Pancreas (tissue), 10 donors: ENCODE data around the gene ARHGAP12. TPM values are rescaled to one million over a fixed set of nuclear protein-coding genes. Genes with fewer than 3 reads are reported as not detected.

Experiments used
- ATAC-seq, 4 donors: fragments of 200-7000 bp; cut with Tn5 transposase; one replicate each; pipeline versions ENCODE4 v1.8.0 to v1.9.1; 2020; ENCODE audit warnings: mild to moderate bottlenecking in 4 of 4, moderate library complexity in 4 of 4
- DNase-seq, 6 donors: peaks; one replicate each; pipeline ENCODE4 v3.0.0-alpha.2; 2020
- FAIRE-seq: peaks from 2 replicates; lab custom pipeline; 2012; peaks lifted over from hg19 to GRCh38; lab: Jason Lieb, UNC
- H3K27ac ChIP-seq, 4 donors: fragments of 200-600 bp; sonication (generic); 1 replicate in 3 of 4; 2 replicates in 1 of 4; pipeline versions ENCODE4 v1.5.0 to v1.8.0; 2020
- H3K27me3 ChIP-seq, 4 donors: fragments of 200-600 bp; one replicate each; pipeline ENCODE4 v1.8.0; 2021
- H3K36me3 ChIP-seq, 3 donors: fragments of 200-600 bp; sonication (generic) in 1 of 3; one replicate each; pipeline versions ENCODE4 v1.5.0 to v1.8.0; 2020 to 2021
- H3K4me1 ChIP-seq, 3 donors: fragments of 200-600 bp; one replicate each; pipeline ENCODE4 v1.8.0; 2021
- H3K4me3 ChIP-seq, 4 donors: fragments of 200-600 bp; sonication (generic) in 2 of 4; one replicate each; pipeline versions ENCODE4 v1.5.0 to v1.8.0; 2020 to 2021
- H3K9me3 ChIP-seq, 4 donors: fragments of 200-600 bp; one replicate each; pipeline ENCODE4 v1.8.0; 2021
- CTCF ChIP-seq, 4 donors: fragments of 200-600 bp; sonication (generic) in 3 of 4; IDR thresholded peaks; one replicate each; pipeline versions ENCODE4 v1.5.0 to v1.8.0; 2021; ENCODE audit warnings: antibody characterized with exemption in 4 of 4
- WGBS, 2 donors: extraction: QIAGEN DNeasy Blood & Tissue Kit; methylation state at CpG; one replicate each; pipeline ENCODE4 v1.1.7; 2013; 5-methylcytosine and 5-hydroxymethylcytosine counted together
- intact Hi-C, 3 donors: fragments of 100-400 bp; cut with DNase I; formaldehyde crosslinking; loops; one replicate each; pipeline versions ENCODE4 v1.11.1 to v1.14.2; 2022
- polyA plus RNA-seq, 2 donors: library from polyadenylated mRNA; stranded (reverse); fragments of 200-250 nt; gene quantifications; one replicate each; pipeline ENCODE4 v1.2.3, GENCODE V29; 2013
- total RNA-seq, 6 donors: library from RNA; stranded (reverse); fragmentation: NEBNext Ultra II Directional in 4 of 6; extraction: Animal tissue kit (Norgen Biotek cat#: 25700) in 4 of 6; gene quantifications; one replicate each; pipeline versions ENCODE4 v1.2.1 to v1.2.4, GENCODE V29; 2021 to 2023
- donor health status: healthy with polysubstance abuse.
- donor health status: DM: no; HTN: no; CAD: no; lungs with moderate emphysema.
- donor health status: DM: no; HTN: no; CAD: no.
- donor health status: control.
- donor health status: control.
- donor health status: Bipolar disorder and iron deficiency.
- donor health status: DM: yes; HTN: yes; CAD: no.
- donor health status: DM: no; HTN: no; CAD: no.
- donor health status: DM: no; HTN: no; CAD: no.
- donor health status: DM: yes; HTN: yes; CAD: no.

ARHGAP12 gene
- total and polyA plus RNA-seq, 8 donors = 16.3 to 30.1 (median 23.5) TPM

DNA sequence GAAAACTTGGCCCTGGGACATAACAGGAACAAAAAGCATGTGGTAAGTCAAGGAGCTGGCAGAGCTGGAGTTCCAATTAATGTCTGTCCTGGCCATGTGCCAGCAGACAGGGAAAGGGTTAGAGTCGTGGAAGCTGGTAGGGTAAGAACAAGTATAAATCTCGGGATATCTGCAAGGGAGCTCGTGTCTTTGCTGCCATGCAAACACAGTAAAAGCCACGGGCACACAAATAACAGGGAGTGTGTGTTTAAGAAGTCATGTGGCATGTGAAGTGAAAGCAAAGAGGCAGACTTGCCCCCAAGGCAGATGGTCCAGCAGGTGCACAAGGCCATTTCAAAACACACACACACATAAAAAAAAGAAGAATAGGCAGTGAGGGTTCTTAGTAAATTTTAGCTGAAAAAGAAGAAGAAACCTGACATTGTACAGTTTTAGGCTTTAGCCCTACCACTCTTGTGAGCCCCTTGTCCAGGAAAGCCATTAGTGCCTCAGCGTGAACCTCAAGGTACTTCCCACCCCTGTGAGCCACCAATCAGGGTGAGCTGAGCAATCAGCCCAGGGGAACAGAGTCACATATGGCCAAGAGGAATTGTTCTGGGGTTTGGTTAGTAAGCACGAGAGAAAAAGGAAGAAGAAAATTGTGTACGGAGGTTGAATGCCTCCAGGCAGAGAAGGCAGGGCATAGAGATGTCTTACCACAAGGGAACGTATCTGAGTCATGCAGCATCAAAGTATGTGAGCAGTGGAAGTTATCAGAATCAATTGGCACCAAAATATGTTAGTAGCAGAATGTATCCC is 32.8 kb upstream of the ARHGAP12 start:
- WGBS, 2 donors = 51 to 59% methylated on average over 8 of the region's 8 CpGs
- H3K4me1 ChIP-seq = peaks cover 0 to 16% (median 0%) of the 10 kb centered on the region in 3 donors
- no peaks in the 10 kb centered on the region for H3K9me3 ChIP-seq
- peak in 3 of 4 donors; percentile 35 to 62 (median 56) for ATAC-seq
- intact Hi-C loops = no loop called here
- FAIRE-seq = no peak
- no peak for TF ChIP-seq CTCF (IDR thresholded peaks at IDR 0.05)
- DNase-seq = no peak
- no peak overlapping the region for H3K4me3 ChIP-seq
- no peak overlapping the region for H3K27ac ChIP-seq
- no peaks in the 10 kb centered on the region for H3K36me3 ChIP-seq
- H3K27me3 ChIP-seq = no peaks in the 10 kb centered on the region

- Histone ChIP-seq H3K27ac (no peak overlapping the region), H3K4me1 (peaks cover 0 to 13% (median 0%) of the 10 kb centered on the region in 3 donors), H3K27me3 (no peaks in the 10 kb centered on the region), H3K9me3 (no peaks in the 10 kb centered on the region), H3K4me3 (no peak overlapping the region), H3K36me3 (no peaks in the 10 kb centered on the region)
- TF ChIP-seq CTCF (IDR thresholded peaks at IDR 0.05) = no peak
- DNase-seq = peak in 3 of 6 donors; percentile 11 to 34 (median 27)
- ATAC-seq = peak in 3 of 4 donors; percentile 41 to 70 (median 68)
- intact Hi-C loops = no loop called here
- WGBS, 2 donors = 22 to 49% methylated on average over 3 of the region's 3 CpGs
- no peak for FAIRE-seq
These were observed 31.0 kb upstream of the ARHGAP12 start for GRCh38 chr10:31959461-31960173.

GRCh38 chr10:31958856-31959255 is 30.2 kb upstream of the ARHGAP12 start:
- TF ChIP-seq CTCF (IDR thresholded peaks at IDR 0.05) = no peak
- WGBS, 2 donors = 83 to 93% methylated on average over 2 of the region's 2 CpGs
- Histone ChIP-seq H3K9me3 (no peaks in the 10 kb centered on the region), H3K36me3 (no peaks in the 10 kb centered on the region), H3K27me3 (no peaks in the 10 kb centered on the region), H3K27ac (no peak overlapping the region), H3K4me3 (no peak overlapping the region), H3K4me1 (peaks cover 0 to 11% (median 0%) of the 10 kb centered on the region in 3 donors)
- intact Hi-C loops = no loop called here
- no peak for ATAC-seq
- no peak for DNase-seq
- FAIRE-seq = no peak

DNA sequence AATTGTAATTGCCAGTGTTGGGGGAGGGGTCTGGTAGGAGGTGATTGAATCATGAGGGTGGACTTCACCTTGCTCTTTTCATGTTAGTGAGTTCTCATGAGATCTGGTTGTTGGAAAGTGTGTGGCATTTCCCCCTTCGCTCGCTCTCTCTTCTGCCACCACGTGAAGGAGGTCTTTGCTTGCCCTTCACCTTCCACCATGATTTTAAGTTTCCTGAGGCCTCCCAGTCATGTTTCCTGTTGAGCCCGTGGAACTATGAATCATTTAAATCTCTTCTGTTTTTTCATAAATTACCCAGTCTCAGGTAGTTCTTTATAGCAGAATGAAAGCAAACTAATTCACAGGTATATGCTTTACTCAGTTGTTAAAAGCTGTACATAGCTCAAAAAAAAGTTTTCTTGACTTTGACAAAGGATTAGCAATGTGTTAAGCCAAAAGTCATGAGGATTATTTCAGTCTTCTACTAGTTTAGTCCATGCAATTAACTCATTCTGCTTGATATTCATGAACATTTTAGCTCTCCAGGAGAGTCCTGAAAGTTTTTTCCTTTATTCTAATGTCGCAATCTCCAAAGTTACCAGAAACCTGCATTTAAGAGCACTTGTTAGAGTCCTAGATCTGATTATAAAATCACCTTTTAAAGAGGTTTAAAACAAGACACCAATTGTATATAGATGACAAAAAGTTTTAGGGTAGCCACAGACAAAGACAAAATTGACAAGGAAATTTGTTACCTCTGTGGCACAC is 27.7 kb upstream of the ARHGAP12 start:
- DNase-seq (no peak), ATAC-seq (no peak), FAIRE-seq (no peak)
- peaks cover 0 to 11% (median 0%) of the 10 kb centered on the region in 3 donors for H3K4me1 ChIP-seq
- H3K36me3 ChIP-seq = no peaks in the 10 kb centered on the region
- no peak overlapping the region for H3K4me3 ChIP-seq
- no peak for TF ChIP-seq CTCF (IDR thresholded peaks at IDR 0.05)
- H3K27ac ChIP-seq = no peak overlapping the region
- H3K9me3 ChIP-seq = no peaks in the 10 kb centered on the region
- intact Hi-C loops = no loop called here
- WGBS, 2 donors = 93 to 94% methylated on average over 5 of the region's 5 CpGs
- H3K27me3 ChIP-seq = no peaks in the 10 kb centered on the region
